ENCODE measurements around the gene ZNF81.
"Not testable (repeated sequence)": the region's sequence is repeated elsewhere in the genome, so short reads cannot be mapped to it uniquely, and the experiment has no call there.

The ZNF81 gene

GRCh38 chrX:47878198-47878597 is 41.5 kb downstream of the ZNF81 start:
- Histone ChIP-seq H3K36me3 (ENCODE audit: insufficient read depth, low read length) (peaks cover 6% of the 10 kb centered on the region), H3K27me3 (ENCODE audit: control insufficient read depth, insufficient read depth, low read length) (no peaks in the 10 kb centered on the region), H3K4me1 (ENCODE audit: control insufficient read depth, insufficient read depth, low read length) (peaks cover 4% of the 10 kb centered on the region), H3K4me2 (ENCODE audit: low read length) (no peak overlapping the region), H3K4me3 (ENCODE audit: low read length) (no peak overlapping the region), H3K9me3 (replicated peaks; ENCODE audit: low read length) (no peaks in the 10 kb centered on the region), H3K9ac (ENCODE audit: low read depth, low read length) (no peak overlapping the region)

- peaks cover 4% of the 10 kb centered on the region for H3K4me1 ChIP-seq (ENCODE audit: control insufficient read depth, insufficient read depth, low read length)
- H3K9ac ChIP-seq (ENCODE audit: low read depth, low read length) = no peak overlapping the region
- no peaks in the 10 kb centered on the region for H3K27me3 ChIP-seq (ENCODE audit: control insufficient read depth, insufficient read depth, low read length)
- no peak overlapping the region for H3K4me2 ChIP-seq (ENCODE audit: low read length)
- no peaks in the 10 kb centered on the region for H3K9me3 ChIP-seq (replicated peaks; ENCODE audit: low read length)
- H3K36me3 ChIP-seq (ENCODE audit: insufficient read depth, low read length) = peaks cover 6% of the 10 kb centered on the region
- no peak overlapping the region for H3K4me3 ChIP-seq (ENCODE audit: low read length)
Measured at GRCh38 chrX:47879463-47879862, 42.8 kb downstream of the ZNF81 start.

- no peak overlapping the region for H3K9ac ChIP-seq (ENCODE audit: low read depth, low read length)
- no peak overlapping the region for H3K4me3 ChIP-seq (ENCODE audit: low read length)
- no peak overlapping the region for H3K4me2 ChIP-seq (ENCODE audit: low read length)
- H3K36me3 ChIP-seq (ENCODE audit: insufficient read depth, low read length) = peaks cover 6% of the 10 kb centered on the region
- H3K4me1 ChIP-seq (ENCODE audit: control insufficient read depth, insufficient read depth, low read length) = peaks cover 4% of the 10 kb centered on the region
- no peaks in the 10 kb centered on the region for H3K27me3 ChIP-seq (ENCODE audit: control insufficient read depth, insufficient read depth, low read length)
- H3K9me3 ChIP-seq (replicated peaks; ENCODE audit: low read length) = no peaks in the 10 kb centered on the region
Measured at GRCh38 chrX:47880927-47881326, 44.2 kb downstream of the ZNF81 start.

GRCh38 chrX:47885501-47885900 is 48.8 kb downstream of the ZNF81 start:
- Histone ChIP-seq H3K27me3 (ENCODE audit: control insufficient read depth, insufficient read depth, low read length) (no peaks in the 10 kb centered on the region), H3K4me3 (ENCODE audit: low read length) (no peak overlapping the region), H3K9me3 (replicated peaks; ENCODE audit: low read length) (no peaks in the 10 kb centered on the region), H3K4me2 (ENCODE audit: low read length) (no peak overlapping the region), H3K9ac (ENCODE audit: low read depth, low read length) (no peak overlapping the region), H3K4me1 (ENCODE audit: control insufficient read depth, insufficient read depth, low read length) (no peaks in the 10 kb centered on the region), H3K36me3 (ENCODE audit: insufficient read depth, low read length) (peaks cover 5% of the 10 kb centered on the region)

GRCh38 chrX:47898024-47898423 is 61.3 kb downstream of the ZNF81 start:
- no peaks in the 10 kb centered on the region for H3K4me1 ChIP-seq (ENCODE audit: control insufficient read depth, insufficient read depth, low read length)
- H3K36me3 ChIP-seq (ENCODE audit: insufficient read depth, low read length) = no peaks in the 10 kb centered on the region
- H3K4me3 ChIP-seq (ENCODE audit: low read length) = no peak overlapping the region
- H3K27me3 ChIP-seq (ENCODE audit: control insufficient read depth, insufficient read depth, low read length) = no peaks in the 10 kb centered on the region
- H3K9ac ChIP-seq (ENCODE audit: low read depth, low read length) = no peak overlapping the region
- no peak overlapping the region for H3K4me2 ChIP-seq (ENCODE audit: low read length)
- H3K9me3 ChIP-seq (replicated peaks; ENCODE audit: low read length) = no peaks in the 10 kb centered on the region

- H3K4me3 ChIP-seq (ENCODE audit: low read length) = no peak overlapping the region
- H3K4me1 ChIP-seq (ENCODE audit: control insufficient read depth, insufficient read depth, low read length) = no peaks in the 10 kb centered on the region
- no peaks in the 10 kb centered on the region for H3K27me3 ChIP-seq (ENCODE audit: control insufficient read depth, insufficient read depth, low read length)
- H3K9ac ChIP-seq (ENCODE audit: low read depth, low read length) = no peak overlapping the region
- H3K4me2 ChIP-seq (ENCODE audit: low read length) = no peak overlapping the region
- no peaks in the 10 kb centered on the region for H3K9me3 ChIP-seq (replicated peaks; ENCODE audit: low read length)
- H3K36me3 ChIP-seq (ENCODE audit: insufficient read depth, low read length) = no peaks in the 10 kb centered on the region
Measured at GRCh38 chrX:47900833-47901232, 64.1 kb downstream of the ZNF81 start.

- H3K4me2 ChIP-seq (ENCODE audit: low read length) = no peak overlapping the region
- no peaks in the 10 kb centered on the region for H3K9me3 ChIP-seq (replicated peaks; ENCODE audit: low read length)
- no peaks in the 10 kb centered on the region for H3K27me3 ChIP-seq (ENCODE audit: control insufficient read depth, insufficient read depth, low read length)
- H3K9ac ChIP-seq (ENCODE audit: low read depth, low read length) = no peak overlapping the region
- H3K4me3 ChIP-seq (ENCODE audit: low read length) = no peak overlapping the region
- H3K36me3 ChIP-seq (ENCODE audit: insufficient read depth, low read length) = no peaks in the 10 kb centered on the region
- H3K4me1 ChIP-seq (ENCODE audit: control insufficient read depth, insufficient read depth, low read length) = no peaks in the 10 kb centered on the region
Measured at GRCh38 chrX:47902161-47902560, 65.5 kb downstream of the ZNF81 start.

- Histone ChIP-seq H3K9ac (ENCODE audit: low read depth, low read length) (no peak overlapping the region), H3K9me3 (replicated peaks; ENCODE audit: low read length) (peaks cover 32% of the 10 kb centered on the region), H3K4me2 (ENCODE audit: low read length) (no peak overlapping the region), H3K4me1 (ENCODE audit: control insufficient read depth, insufficient read depth, low read length) (no peaks in the 10 kb centered on the region), H3K27me3 (ENCODE audit: control insufficient read depth, insufficient read depth, low read length) (no peaks in the 10 kb centered on the region), H3K4me3 (ENCODE audit: low read length) (no peak overlapping the region), H3K36me3 (ENCODE audit: insufficient read depth, low read length) (peaks cover 3% of the 10 kb centered on the region)
Measured at GRCh38 chrX:47915886-47916493, 79.3 kb downstream of the ZNF81 start.

GRCh38 chrX:47918274-47918673 is 81.6 kb downstream of the ZNF81 start:
- H3K9ac ChIP-seq (ENCODE audit: low read depth, low read length) = no peak overlapping the region
- no peaks in the 10 kb centered on the region for H3K27me3 ChIP-seq (ENCODE audit: control insufficient read depth, insufficient read depth, low read length)
- H3K36me3 ChIP-seq (ENCODE audit: insufficient read depth, low read length) = peaks cover 3% of the 10 kb centered on the region
- H3K4me1 ChIP-seq (ENCODE audit: control insufficient read depth, insufficient read depth, low read length) = no peaks in the 10 kb centered on the region
- no peak overlapping the region for H3K4me2 ChIP-seq (ENCODE audit: low read length)
- peaks cover 32% of the 10 kb centered on the region for H3K9me3 ChIP-seq (replicated peaks; ENCODE audit: low read length)
- no peak overlapping the region for H3K4me3 ChIP-seq (ENCODE audit: low read length)

GRCh38 chrX:47927212-47927611 is 90.5 kb downstream of the ZNF81 start:
- H3K9ac ChIP-seq (ENCODE audit: low read depth, low read length) = no peak overlapping the region
- H3K4me2 ChIP-seq (ENCODE audit: low read length) = no peak overlapping the region
- no peaks in the 10 kb centered on the region for H3K9me3 ChIP-seq (replicated peaks; ENCODE audit: low read length)
- no peak overlapping the region for H3K4me3 ChIP-seq (ENCODE audit: low read length)
- no peaks in the 10 kb centered on the region for H3K27me3 ChIP-seq (ENCODE audit: control insufficient read depth, insufficient read depth, low read length)
- no peaks in the 10 kb centered on the region for H3K4me1 ChIP-seq (ENCODE audit: control insufficient read depth, insufficient read depth, low read length)
- H3K36me3 ChIP-seq (ENCODE audit: insufficient read depth, low read length) = no peaks in the 10 kb centered on the region

- H3K4me3 ChIP-seq (ENCODE audit: low read length); H3K9me3 ChIP-seq (replicated peaks; ENCODE audit: low read length); H3K36me3 ChIP-seq (ENCODE audit: insufficient read depth, low read length); H3K4me1 ChIP-seq (ENCODE audit: control insufficient read depth, insufficient read depth, low read length); H3K9ac ChIP-seq (ENCODE audit: low read depth, low read length); H3K4me2 ChIP-seq (ENCODE audit: low read length); H3K27me3 ChIP-seq (ENCODE audit: control insufficient read depth, insufficient read depth, low read length): not testable (repeated sequence)
Measured at GRCh38 chrX:47931970-47932369, 95.3 kb downstream of the ZNF81 start.

- H3K9me3 ChIP-seq (replicated peaks; ENCODE audit: low read length) = no peaks in the 10 kb centered on the region
Measured at GRCh38 chrX:47933946-47934345, 97.2 kb downstream of the ZNF81 start.

More at GRCh38 chrX:47933946-47934345, 97.2 kb downstream of the ZNF81 start:
- Histone ChIP-seq H3K9ac (ENCODE audit: low read depth, low read length) (no peak overlapping the region), H3K4me2 (ENCODE audit: low read length) (no peak overlapping the region), H3K4me3 (ENCODE audit: low read length) (no peak overlapping the region), H3K4me1 (ENCODE audit: control insufficient read depth, insufficient read depth, low read length) (no peaks in the 10 kb centered on the region), H3K27me3 (ENCODE audit: control insufficient read depth, insufficient read depth, low read length) (no peaks in the 10 kb centered on the region), H3K36me3 (ENCODE audit: insufficient read depth, low read length) (no peaks in the 10 kb centered on the region)

All from skeletal muscle satellite cell (primary cell).